Neural crest cell (in vitro differentiated cells): ENCODE data around the gene ARMC5. TPM values are rescaled to one million over a fixed set of nuclear protein-coding genes. Genes with fewer than 3 reads are reported as not detected.

Experiments
- DNase-seq: peaks from one replicate; pipeline ENCODE4 v3.0.0; 2021; ENCODE audit warnings: low read depth, mixed read lengths, low spot score
- H3K27ac Mint-ChIP-seq: one replicate; pipeline ENCODE4 v1.8.0; 2021; ENCODE audit warnings: mild to moderate bottlenecking, mixed read lengths; ENCODE audit not compliant: unreplicated experiment
- H3K27me3 Mint-ChIP-seq: 2 replicates; pipeline ENCODE4 v1.8.0; 2021; ENCODE audit warnings: low read depth, mild to moderate bottlenecking, mixed read lengths
- H3K36me3 Mint-ChIP-seq: 2 replicates; pipeline ENCODE4 v1.8.0; 2021; ENCODE audit warnings: low read depth, mild to moderate bottlenecking, mixed read lengths
- H3K4me1 Mint-ChIP-seq: 2 replicates; pipeline ENCODE4 v1.8.0; 2021; ENCODE audit warnings: mixed read lengths
- H3K4me3 Mint-ChIP-seq: one replicate; pipeline ENCODE4 v1.8.0; 2021; ENCODE audit warnings: mild to moderate bottlenecking, mixed read lengths
- H3K9me3 Mint-ChIP-seq: 2 replicates; pipeline ENCODE4 v1.8.0; 2021; ENCODE audit warnings: mixed read lengths
- total RNA-seq: library from RNA; stranded (reverse); gene quantifications from 2 replicates; pipeline ENCODE4 v1.2.1, GENCODE V29; 2021
- TF ChIP-seq, protein P1 (sequence below): fragments of 200-600 bp; sonication (generic); conservative IDR thresholded peaks from 2 replicates; pipeline ENCODE4 v1.5.0; 2021; ENCODE audit warnings: antibody characterized with exemption, mild to moderate bottlenecking

The ARMC5 gene
- total RNA-seq, 1 donor from 2014 or later: 12.3 TPM

GRCh38 chr16:31456988-31457360 is 2.3 kb upstream of the ARMC5 start:
- peaks cover 48% of the 10 kb centered on the region for H3K4me1 Mint-ChIP-seq
- H3K27ac Mint-ChIP-seq: no peak overlapping the region
- TF ChIP-seq, protein P1, sequence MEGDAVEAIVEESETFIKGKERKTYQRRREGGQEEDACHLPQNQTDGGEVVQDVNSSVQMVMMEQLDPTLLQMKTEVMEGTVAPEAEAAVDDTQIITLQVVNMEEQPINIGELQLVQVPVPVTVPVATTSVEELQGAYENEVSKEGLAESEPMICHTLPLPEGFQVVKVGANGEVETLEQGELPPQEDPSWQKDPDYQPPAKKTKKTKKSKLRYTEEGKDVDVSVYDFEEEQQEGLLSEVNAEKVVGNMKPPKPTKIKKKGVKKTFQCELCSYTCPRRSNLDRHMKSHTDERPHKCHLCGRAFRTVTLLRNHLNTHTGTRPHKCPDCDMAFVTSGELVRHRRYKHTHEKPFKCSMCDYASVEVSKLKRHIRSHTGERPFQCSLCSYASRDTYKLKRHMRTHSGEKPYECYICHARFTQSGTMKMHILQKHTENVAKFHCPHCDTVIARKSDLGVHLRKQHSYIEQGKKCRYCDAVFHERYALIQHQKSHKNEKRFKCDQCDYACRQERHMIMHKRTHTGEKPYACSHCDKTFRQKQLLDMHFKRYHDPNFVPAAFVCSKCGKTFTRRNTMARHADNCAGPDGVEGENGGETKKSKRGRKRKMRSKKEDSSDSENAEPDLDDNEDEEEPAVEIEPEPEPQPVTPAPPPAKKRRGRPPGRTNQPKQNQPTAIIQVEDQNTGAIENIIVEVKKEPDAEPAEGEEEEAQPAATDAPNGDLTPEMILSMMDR: no peak
- peaks cover 4% of the 10 kb centered on the region for H3K36me3 Mint-ChIP-seq
- no peaks in the 10 kb centered on the region for H3K9me3 Mint-ChIP-seq
- no peak for DNase-seq
- H3K27me3 Mint-ChIP-seq: no peaks in the 10 kb centered on the region
- H3K4me3 Mint-ChIP-seq: peak overlapping the region; percentile 34

GRCh38 chr16:31458073-31458843 is 1.0 kb upstream of the ARMC5 start:
- no peaks in the 10 kb centered on the region for H3K9me3 Mint-ChIP-seq
- TF ChIP-seq, protein P1: peak; percentile 47
- no peak for DNase-seq
- H3K4me3 Mint-ChIP-seq: peak overlapping the region; percentile 88
- H3K27ac Mint-ChIP-seq: peak overlapping the region; percentile 81
- peaks cover 42% of the 10 kb centered on the region for H3K4me1 Mint-ChIP-seq
- no peaks in the 10 kb centered on the region for H3K27me3 Mint-ChIP-seq
- H3K36me3 Mint-ChIP-seq: peaks cover 4% of the 10 kb centered on the region

DNA sequence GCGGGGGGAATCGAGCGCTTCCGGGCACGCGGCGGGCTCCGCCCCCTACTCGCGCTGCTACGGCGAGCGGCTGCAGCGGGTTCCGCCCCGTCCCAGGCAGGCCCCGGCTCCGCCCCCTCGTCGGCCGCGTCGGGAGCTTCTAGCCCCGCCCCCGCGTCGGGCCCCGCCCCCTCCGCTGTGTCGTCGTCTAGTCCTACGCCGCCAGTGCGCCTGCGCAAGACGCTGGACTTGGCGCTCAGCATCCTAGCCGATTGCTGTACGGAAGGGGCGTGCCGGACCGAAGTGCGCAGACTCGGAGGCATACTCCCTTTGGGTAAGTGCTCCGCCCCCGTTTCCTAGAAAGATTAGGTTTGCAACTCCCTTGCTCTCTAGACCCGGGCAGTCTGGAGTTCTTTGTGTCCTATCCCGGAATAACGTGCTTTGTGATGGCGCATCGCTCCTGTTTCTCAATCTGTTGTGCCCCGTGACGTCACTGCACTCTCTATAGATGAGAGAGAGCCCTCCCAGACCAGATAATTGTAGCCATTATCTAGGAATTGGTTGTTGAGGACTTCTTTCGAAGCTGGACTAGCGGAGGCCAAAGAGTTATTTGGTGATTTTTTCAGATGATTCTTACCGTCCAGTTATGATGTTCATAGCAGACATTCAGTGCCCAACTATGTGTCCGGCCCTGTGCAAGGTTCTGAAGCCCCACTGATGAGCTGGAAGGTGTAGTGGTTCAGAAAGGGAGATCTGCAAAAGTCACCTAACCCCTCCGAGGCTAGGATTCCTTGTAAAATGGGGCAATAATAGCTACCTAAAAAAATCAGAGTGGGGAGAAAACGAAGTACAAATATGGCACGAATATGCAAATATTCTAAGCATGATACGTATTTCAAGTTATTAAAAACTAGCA is 633 bp downstream of the ARMC5 start:
- H3K4me3 Mint-ChIP-seq: peak overlapping the region; percentile 88
- peaks cover 4% of the 10 kb centered on the region for H3K36me3 Mint-ChIP-seq
- TF ChIP-seq, protein P1: no peak
- no peaks in the 10 kb centered on the region for H3K27me3 Mint-ChIP-seq
- peak overlapping the region; percentile 98 for H3K27ac Mint-ChIP-seq
- no peaks in the 10 kb centered on the region for H3K9me3 Mint-ChIP-seq
- DNase-seq: peak; percentile 99
- peaks cover 30% of the 10 kb centered on the region for H3K4me1 Mint-ChIP-seq

DNA sequence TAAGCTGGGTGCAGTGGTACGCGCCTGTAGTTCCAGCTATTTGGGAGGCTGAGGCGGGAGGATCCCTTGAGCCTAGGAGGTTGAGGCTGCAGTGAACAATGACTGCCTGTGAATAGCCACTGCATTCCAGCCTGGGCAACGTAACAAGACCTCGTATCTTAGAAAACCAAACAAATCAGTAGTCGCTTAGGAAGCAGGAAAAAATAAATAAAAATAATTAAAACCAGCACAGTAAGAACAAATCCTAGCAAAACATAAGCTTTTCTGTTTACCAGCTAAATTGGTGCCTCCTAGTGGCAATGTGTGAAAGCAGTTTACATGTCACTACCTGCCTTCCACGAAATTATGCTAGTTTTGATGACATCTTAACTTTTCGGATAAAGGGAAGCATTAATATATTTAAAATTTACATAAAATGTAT is 1.3 kb downstream of the ARMC5 start:
- Mint-ChIP-seq H3K36me3 (peaks cover 3% of the 10 kb centered on the region), H3K4me3 (peak overlapping the region; percentile 88), H3K27ac (no peak overlapping the region), H3K4me1 (peaks cover 24% of the 10 kb centered on the region), H3K27me3 (no peaks in the 10 kb centered on the region), H3K9me3 (no peaks in the 10 kb centered on the region)
- TF ChIP-seq, protein P1: peak; percentile 73
- no peak for DNase-seq

DNA sequence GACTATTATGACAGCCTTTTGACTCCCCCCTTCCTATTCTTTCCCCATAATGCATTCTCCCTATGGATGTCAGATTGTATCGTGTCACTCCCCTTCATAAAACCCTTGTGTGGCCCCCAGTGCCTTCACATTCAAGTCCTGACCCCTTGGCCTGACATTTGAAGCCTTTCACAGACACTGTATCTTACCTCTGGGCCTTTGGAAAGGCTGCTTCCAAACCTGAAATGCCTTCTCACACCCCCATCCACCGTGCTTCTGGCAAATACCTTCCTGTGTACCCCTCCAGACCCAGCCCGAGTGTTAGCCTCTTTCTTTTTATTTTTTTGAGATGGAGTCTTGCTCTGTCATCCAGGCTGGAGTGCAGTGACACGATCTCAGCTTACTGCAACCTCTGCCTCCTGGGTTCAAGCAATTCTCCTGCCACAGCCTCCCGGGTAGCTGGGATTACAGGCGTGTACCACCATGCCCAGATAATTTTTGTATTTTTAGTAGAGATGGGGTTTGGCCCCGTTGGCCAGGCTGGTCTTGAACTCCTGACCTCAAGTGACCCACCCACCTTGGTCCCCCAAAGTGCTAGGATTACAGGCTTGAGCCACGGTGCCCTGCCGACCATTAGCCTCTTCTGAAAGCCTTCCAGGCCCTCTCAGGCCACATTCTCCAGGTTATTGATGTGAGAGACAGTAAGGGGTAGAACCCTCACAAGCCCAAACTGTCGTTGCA is 2.1 kb downstream of the ARMC5 start:
- no peaks in the 10 kb centered on the region for H3K9me3 Mint-ChIP-seq
- TF ChIP-seq, protein P1: no peak
- peak overlapping the region; percentile 88 for H3K4me3 Mint-ChIP-seq
- H3K4me1 Mint-ChIP-seq: peaks cover 20% of the 10 kb centered on the region
- H3K27ac Mint-ChIP-seq: no peak overlapping the region
- H3K36me3 Mint-ChIP-seq: no peaks in the 10 kb centered on the region
- no peaks in the 10 kb centered on the region for H3K27me3 Mint-ChIP-seq
- DNase-seq: no peak
